HAP-1 (cell line): Measurements from ENCODE around the gene ARMC9.
"Not testable (repeated sequence)": the region's sequence is repeated elsewhere in the genome, so short reads cannot be mapped to it uniquely, and the experiment has no call there.

Experiments used
- DNase-seq, 2 experiments: peaks; one replicate each; pipeline ENCODE4 v3.0.0-alpha.2; 2016 to 2020; ENCODE audit warnings: low spot score in 2 of 2
- H3K27me3 ChIP-seq: fragments of 250-450 bp; sonication (Bioruptor Pico); 2 replicates; pipeline ENCODE4 v1.5.1; 2020; ENCODE audit warnings: low read depth, mild to moderate bottlenecking, moderate library complexity
- H3K36me3 ChIP-seq: fragments of 250-450 bp; sonication (Bioruptor Pico); replicated peaks from 2 replicates; pipeline ENCODE4 v1.5.1; 2020; ENCODE audit warnings: mild to moderate bottlenecking
- H3K4me1 ChIP-seq: fragments of 250-450 bp; sonication (Bioruptor Pico); 2 replicates; pipeline ENCODE4 v1.5.1; 2020; ENCODE audit warnings: mild to moderate bottlenecking
- H3K4me3 ChIP-seq: fragments of 250-450 bp; sonication (Bioruptor Pico); 2 replicates; pipeline ENCODE4 v1.5.1; 2020; ENCODE audit warnings: mild to moderate bottlenecking, moderate library complexity
- H3K9me3 ChIP-seq: fragments of 250-450 bp; sonication (Bioruptor Pico); 2 replicates; pipeline ENCODE4 v1.5.1; 2020; ENCODE audit warnings: mild to moderate bottlenecking, moderate library complexity
- in situ Hi-C: fragments of 300-500 bp; cut with MboI; formaldehyde crosslinking; loops from 3 replicates; pipeline ENCODE4 v1.14.3; 2020; ENCODE audit warnings: low sequenced_read_pairs, inconsistent platforms, mixed read lengths

The ARMC9 gene

DNA sequence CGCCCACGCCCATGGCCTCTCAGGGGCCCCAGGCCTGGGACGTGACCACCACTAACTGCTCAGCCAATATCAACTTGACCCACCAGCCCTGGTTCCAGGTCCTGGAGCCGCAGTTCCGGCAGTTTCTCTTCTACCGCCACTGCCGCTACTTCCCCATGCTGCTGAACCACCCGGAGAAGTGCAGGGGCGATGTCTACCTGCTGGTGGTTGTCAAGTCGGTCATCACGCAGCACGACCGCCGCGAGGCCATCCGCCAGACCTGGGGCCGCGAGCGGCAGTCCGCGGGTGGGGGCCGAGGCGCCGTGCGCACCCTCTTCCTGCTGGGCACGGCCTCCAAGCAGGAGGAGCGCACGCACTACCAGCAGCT lies 199.5 kb downstream of the ARMC9 start:
- H3K9me3 ChIP-seq = no peaks in the 10 kb centered on the region
- no peaks in the 10 kb centered on the region for H3K36me3 ChIP-seq
- peaks cover 6% of the 10 kb centered on the region for H3K4me1 ChIP-seq
- in situ Hi-C loops = no loop called here
- no peak for DNase-seq
- no peaks in the 10 kb centered on the region for H3K27me3 ChIP-seq
- H3K4me3 ChIP-seq = no peak overlapping the region

DNA sequence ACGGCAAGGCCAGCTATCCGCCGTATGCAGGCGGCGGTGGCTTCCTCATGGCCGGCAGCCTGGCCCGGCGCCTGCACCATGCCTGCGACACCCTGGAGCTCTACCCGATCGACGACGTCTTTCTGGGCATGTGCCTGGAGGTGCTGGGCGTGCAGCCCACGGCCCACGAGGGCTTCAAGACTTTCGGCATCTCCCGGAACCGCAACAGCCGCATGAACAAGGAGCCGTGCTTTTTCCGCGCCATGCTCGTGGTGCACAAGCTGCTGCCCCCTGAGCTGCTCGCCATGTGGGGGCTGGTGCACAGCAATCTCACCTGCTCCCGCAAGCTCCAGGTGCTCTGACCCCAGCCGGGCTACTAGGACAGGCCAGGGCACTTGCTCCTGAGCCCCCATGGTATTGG lies 200.2 kb downstream of the ARMC9 start:
- no peaks in the 10 kb centered on the region for H3K36me3 ChIP-seq
- DNase-seq = no peak
- no peaks in the 10 kb centered on the region for H3K9me3 ChIP-seq
- in situ Hi-C loops = no loop called here
- H3K27me3 ChIP-seq = no peaks in the 10 kb centered on the region
- peaks cover 6% of the 10 kb centered on the region for H3K4me1 ChIP-seq
- no peak overlapping the region for H3K4me3 ChIP-seq

DNA sequence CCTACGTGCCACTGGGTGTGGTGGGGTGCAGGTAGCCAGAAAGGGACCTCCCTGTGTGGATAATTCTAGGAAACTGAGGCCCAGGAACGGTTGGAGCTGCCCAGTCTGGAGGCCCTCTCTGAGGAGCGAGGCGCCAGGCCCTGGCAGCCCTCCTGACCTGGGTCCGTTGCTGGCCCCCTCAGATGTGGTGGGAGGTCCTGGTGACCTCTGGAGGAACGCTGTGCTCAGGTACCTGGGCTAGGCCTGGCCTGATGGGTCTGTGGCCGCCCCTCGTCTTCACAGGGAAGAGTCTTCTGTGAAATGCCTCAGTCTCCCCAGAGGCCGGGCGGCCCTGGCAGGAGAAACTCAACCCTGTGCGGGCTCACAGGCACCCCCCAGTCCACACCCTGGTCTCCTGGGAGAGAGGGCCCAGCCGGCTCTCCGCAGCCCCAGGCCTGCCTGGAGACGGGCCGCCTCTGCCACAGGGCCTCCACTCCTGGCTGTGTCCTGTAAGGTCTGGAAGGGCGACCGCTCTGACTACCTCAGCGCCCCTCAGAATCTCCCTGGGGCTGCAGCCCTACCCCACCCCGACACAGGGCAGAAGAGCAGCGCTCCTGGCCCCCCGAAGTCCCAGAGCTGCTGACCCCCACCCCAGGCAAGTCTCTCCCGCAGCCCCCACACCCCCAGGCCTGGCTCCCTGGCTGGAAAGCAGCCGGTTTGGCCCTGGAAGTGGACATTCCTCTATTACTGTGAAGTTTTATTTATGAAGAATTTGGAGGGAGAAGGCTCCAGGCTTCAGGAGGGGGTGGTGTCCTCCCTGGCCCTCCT lies 200.8 kb downstream of the ARMC9 start:
- H3K27me3 ChIP-seq = no peaks in the 10 kb centered on the region
- no peak overlapping the region for H3K4me3 ChIP-seq
- peaks cover 6% of the 10 kb centered on the region for H3K4me1 ChIP-seq
- in situ Hi-C loops = no loop called here
- no peak for DNase-seq
- H3K9me3 ChIP-seq = no peaks in the 10 kb centered on the region
- H3K36me3 ChIP-seq = no peaks in the 10 kb centered on the region

DNA sequence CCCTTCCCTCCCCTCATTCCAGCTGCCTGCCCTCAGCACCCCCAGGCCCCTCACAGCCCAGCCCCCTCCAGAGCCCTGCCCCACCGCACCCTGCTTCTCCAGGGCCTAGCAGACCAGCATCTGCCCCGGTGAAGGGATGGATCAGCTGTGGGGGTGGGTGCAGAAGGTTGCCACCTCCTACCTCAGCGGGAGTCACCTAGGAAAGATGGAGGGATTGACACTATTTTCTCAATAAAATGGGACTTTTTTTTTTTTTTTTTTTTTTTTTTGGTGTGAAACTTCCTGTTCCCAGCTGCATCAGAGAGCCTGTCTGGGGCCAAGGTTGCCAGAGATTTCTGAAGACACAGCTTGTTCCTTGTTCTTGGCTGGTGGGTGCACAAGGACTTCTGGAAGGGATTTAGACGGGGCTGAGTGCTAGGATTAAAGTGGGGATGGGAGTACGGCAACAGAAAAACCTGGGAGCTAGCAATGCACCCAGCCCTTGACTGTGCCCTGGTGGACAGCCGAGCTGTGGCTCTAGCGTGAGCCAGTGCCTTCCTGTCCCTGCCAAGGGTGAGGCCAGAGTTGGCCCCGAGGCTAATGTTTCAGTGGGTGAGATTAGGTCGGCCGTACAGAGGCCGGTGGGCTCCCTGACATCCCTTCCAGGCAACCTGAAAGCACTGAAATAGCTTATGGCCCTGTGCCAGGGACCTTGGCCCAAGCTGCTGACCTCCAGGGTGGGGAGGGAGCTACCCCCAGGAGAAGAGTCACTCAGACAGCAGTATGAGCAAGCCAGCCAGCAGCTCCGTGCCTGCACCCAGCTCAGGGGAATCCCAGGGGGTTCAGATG lies 201.6 kb downstream of the ARMC9 start:
- in situ Hi-C loops = no loop called here
- H3K9me3 ChIP-seq = no peaks in the 10 kb centered on the region
- H3K36me3 ChIP-seq = no peaks in the 10 kb centered on the region
- H3K4me1 ChIP-seq = peaks cover 6% of the 10 kb centered on the region
- no peaks in the 10 kb centered on the region for H3K27me3 ChIP-seq
- H3K4me3 ChIP-seq = no peak overlapping the region
- DNase-seq = peak in 1 of 2 experiments; percentile 35

DNA sequence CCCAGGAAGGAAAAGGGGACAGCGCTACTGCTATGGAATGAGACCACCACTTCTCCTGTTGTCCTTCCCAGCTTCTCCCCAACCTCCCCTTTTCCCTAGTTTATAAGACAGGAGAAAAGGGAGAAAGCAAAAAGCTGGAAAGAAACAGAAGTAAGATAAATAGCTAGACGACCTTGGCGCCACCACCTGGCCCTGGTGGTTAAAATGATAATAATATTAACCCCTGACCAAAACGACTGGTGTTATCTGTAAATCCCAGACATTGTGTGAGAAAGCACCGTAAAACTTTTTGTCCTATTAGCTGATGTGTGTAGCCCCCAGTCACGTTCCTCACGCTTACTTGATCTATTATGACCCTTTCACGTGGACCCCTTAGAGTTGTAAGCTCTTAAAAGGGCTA lies 202.2 kb downstream of the ARMC9 start:
- in situ Hi-C loops, H3K4me3 ChIP-seq: not testable (repeated sequence)

DNA sequence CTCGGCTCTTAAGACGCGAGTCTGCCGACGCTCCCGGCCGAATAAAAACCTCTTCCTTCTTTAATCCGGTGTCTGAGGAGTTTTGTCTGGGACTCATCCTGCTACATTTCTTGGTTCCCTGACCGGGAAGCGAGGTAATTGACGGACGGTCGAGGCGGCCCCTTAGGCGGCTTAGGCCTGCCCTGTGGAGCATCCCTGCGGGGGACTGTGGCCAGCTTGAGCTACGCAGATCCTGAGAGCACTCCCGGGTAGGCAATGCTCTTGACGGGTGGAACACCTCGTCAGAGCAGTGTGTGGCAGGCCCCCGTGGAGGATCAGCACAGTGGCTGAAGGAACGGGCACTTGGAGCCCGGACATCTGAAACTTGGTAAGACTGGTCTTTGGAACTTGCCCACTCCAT lies 202.7 kb downstream of the ARMC9 start:
- H3K4me3 ChIP-seq, H3K27me3 ChIP-seq, H3K9me3 ChIP-seq, in situ Hi-C loops, H3K36me3 ChIP-seq, DNase-seq, H3K4me1 ChIP-seq: not testable (repeated sequence)

More for the DNA sequence above, 202.2 kb downstream of the ARMC9 start:
- H3K4me1 ChIP-seq, H3K36me3 ChIP-seq, DNase-seq, H3K9me3 ChIP-seq, H3K27me3 ChIP-seq: not testable (repeated sequence)

DNA sequence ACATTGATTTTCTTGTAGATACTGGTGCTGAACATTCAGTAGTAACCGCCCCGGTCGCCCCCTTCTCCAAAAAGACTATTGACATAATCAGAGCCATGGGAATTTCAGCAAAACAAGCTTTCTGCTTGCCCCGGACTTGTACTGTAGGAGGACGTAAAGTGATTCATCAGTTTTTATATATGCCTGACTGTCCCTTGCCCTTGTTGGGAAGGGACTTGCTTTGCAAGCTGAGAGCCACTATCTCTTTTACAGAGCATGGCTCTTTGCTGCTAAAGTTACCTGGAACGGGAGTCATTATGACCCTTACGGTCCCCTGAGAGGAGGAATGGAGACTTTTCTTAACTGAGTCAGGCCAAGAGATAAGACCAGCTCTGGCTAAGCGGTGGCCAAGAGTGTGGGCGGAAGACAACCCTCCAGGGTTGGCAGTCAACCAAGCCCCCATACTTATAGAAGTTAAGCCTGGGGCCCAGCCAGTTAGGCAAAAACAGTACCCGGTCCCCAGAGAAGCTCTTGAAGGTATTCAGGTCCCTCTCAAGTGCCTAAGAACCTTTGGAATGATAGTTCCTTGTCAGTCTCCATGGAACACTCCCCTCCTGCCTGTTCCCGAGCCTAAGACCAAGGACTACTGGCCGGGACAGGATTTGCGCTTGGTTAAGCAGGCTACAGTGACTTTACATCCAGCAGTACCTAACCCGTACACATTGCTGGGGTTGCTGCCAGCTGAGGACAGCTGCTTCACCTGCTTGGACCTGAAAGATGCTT lies 205.2 kb downstream of the ARMC9 start:
- H3K27me3 ChIP-seq, DNase-seq, H3K4me3 ChIP-seq, H3K9me3 ChIP-seq, in situ Hi-C loops, H3K36me3 ChIP-seq, H3K4me1 ChIP-seq: not testable (repeated sequence)

DNA sequence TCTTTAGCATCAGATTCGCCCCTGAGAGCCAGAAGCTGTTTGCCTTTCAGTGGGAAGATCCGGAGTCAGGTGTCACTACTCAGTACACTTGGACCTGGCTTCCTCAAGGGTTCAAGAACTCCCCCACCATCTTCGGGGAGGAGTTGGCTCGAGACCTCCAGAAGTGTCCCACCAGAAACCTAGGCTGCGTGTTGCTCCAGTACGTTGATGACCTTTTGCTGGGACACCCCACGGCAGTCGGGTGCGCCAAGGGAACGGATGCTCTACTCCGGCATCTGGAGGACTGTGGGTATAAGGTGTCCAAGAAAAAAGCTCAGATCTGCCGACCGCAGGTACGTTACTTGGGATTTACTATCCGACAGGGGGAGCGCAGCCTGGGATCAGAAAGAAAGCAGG lies 205.8 kb downstream of the ARMC9 start:
- H3K27me3 ChIP-seq, in situ Hi-C loops, H3K4me1 ChIP-seq, H3K4me3 ChIP-seq, DNase-seq, H3K36me3 ChIP-seq, H3K9me3 ChIP-seq: not testable (repeated sequence)

DNA sequence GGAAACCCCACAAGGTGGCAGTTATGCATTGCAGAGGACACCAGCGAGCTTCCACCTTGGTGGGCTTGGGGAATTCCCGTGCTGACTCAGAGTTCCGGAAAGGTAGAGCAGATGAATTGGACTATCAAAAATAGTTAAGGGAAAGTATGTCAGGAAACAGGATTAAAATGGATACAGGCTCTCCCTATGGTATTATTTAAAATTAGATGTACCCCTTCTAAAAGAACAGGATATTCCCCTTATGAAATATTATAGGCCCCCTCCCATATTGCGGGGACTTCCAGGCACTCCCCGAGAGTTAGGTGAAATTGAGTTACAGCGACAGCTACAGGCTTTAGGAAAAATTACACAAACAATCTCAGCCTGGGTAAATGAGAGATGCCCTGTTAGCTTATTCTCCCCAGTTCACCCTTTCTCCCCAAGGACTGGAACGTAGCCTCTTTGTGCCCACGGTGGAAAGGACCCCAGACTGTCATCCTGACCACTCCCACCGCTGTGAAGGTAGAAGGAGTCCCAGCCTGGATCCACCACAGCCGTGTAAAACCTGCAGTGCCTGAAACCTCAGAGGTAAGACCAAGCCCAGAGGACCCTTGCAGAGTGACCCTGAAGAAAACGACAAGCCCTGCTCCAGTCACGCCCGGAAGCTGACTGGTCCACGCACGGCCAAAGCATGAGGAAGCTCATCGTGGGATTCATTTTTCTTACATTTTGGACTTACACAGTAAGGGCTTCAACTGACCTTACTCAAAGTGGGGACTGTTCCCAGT lies 207.4 kb downstream of the ARMC9 start:
- DNase-seq, H3K36me3 ChIP-seq, H3K27me3 ChIP-seq, H3K4me1 ChIP-seq, in situ Hi-C loops, H3K4me3 ChIP-seq: not testable (repeated sequence)
- H3K9me3 ChIP-seq = peaks cover 23% of the 10 kb centered on the region

DNA sequence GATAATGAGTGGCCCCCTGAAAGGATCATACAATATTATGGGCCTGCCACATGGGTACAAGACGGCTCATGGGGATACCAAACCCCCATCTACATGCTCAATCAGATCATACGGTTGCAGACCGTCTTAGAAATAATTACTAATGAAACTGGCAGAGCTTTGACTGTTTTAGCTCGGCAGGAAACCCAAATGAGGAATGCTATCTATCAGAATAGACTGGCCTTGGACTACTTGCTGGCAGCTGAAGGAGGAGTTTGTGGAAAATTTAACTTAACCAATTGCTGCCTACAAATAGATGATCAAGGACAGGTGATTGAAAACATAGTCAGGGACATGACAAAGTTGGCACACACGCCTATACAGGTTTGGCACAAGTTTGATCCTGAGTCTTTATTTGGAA lies 209.3 kb downstream of the ARMC9 start:
- Histone ChIP-seq H3K4me1 (peaks cover 21% of the 10 kb centered on the region), H3K9me3 (peaks cover 26% of the 10 kb centered on the region)
- H3K27me3 ChIP-seq, H3K36me3 ChIP-seq, DNase-seq, in situ Hi-C loops, H3K4me3 ChIP-seq: not testable (repeated sequence)

DNA sequence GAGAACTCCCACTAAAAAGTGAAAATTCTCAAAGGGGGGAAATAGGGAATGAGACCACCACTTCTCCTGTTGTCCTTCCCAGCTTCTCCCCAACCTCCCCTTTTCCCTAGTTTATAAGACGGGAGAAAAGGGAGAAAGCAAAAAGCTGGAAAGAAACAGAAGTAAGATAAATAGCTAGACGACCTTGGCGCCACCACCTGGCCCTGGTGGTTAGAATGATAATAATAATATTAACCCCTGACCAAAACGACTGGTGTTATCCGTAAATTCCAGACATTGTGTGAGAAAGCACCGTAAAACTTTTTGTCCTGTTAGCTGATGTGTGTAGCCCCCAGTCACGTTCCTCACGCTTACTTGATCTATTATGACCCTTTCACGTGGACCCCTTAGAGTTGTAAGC lies 209.9 kb downstream of the ARMC9 start:
- Histone ChIP-seq H3K9me3 (peaks cover 26% of the 10 kb centered on the region), H3K4me1 (peaks cover 27% of the 10 kb centered on the region)
- H3K27me3 ChIP-seq, H3K36me3 ChIP-seq, DNase-seq, in situ Hi-C loops, H3K4me3 ChIP-seq: not testable (repeated sequence)

DNA sequence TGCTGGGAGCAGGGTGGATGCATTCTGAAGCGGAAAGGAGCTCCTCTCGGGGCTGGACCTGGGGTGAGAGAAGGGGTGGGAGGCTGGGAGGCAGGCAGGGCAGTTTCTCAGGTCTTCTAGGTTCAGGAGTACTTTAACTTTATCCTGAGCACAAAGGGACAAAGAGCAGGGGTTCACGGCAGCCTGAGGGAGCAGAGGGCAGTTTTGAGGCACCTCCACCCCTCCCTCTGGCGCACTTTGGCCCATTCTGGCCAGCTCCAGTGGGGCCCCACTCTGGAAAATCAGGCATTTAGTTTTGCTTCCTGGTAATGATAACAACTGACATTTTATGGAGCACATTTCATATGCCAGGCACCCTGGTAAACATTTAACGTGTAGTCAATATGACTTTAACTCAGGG lies 211.3 kb downstream of the ARMC9 start:
- in situ Hi-C loops = loop anchor here (5.0 to 10.0 kb wide), 3 partner anchors 105 to 307 kb away; no protein-coding TSS in a partner anchor
- Histone ChIP-seq H3K9me3 (peaks cover 26% of the 10 kb centered on the region), H3K27me3 (no peaks in the 10 kb centered on the region), H3K4me3 (no peak overlapping the region), H3K4me1 (peaks cover 37% of the 10 kb centered on the region), H3K36me3 (no peaks in the 10 kb centered on the region; the same call in 1 of the 2 replicates)
- DNase-seq = no peak
